ENCODE data around the gene WDR73.
"Not testable (repeated sequence)": the region's sequence is repeated elsewhere in the genome, so short reads cannot be mapped to it uniquely, and the experiment has no call there.

Gene WDR73

GRCh38 chr15:84653910-84654688, at the start of gene WDR73:
Gene WDR73, minus strand, starts transcription at chr15:84654283. Its CDS starts 9 bp downstream, at chr15:84654274.
- Histone ChIP-seq H3K36me3 (ENCODE audit: control insufficient read depth in 1 of 2, insufficient read depth in 2 of 2, low read length in 2 of 2) (peaks cover 6 to 12% of the 10 kb centered on the region in 2 donors), H3K27me3 (ENCODE audit: low read depth, low read length) (no peaks in the 10 kb centered on the region), H3K4me1 (ENCODE audit: control insufficient read depth in 1 of 2, insufficient read depth in 2 of 2, low read length in 2 of 2) (peaks cover 5 to 33% of the 10 kb centered on the region in 2 donors), H3K9me3 (ENCODE audit: control insufficient read depth in 1 of 2, low read length in 2 of 2) (no peaks in the 10 kb centered on the region), H3K4me3 (ENCODE audit: low read depth in 1 of 2, low read length in 2 of 2) (peak within 1 kb of the TSS; percentile 89 to 96), H3K27ac (ENCODE audit: low read length) (peak within 1 kb of the TSS; percentile 91)

- no peak overlapping the region for H3K4me3 ChIP-seq (ENCODE audit: low read depth in 1 of 2, low read length in 2 of 2)
- peaks cover 9 to 12% of the 10 kb centered on the region in 2 donors for H3K4me1 ChIP-seq (ENCODE audit: control insufficient read depth in 1 of 2, insufficient read depth in 2 of 2, low read length in 2 of 2)
- H3K27ac ChIP-seq (ENCODE audit: low read length): peak overlapping the region; percentile 56
- no peaks in the 10 kb centered on the region for H3K36me3 ChIP-seq (ENCODE audit: control insufficient read depth in 1 of 2, insufficient read depth in 2 of 2, low read length in 2 of 2)
- no peaks in the 10 kb centered on the region for H3K27me3 ChIP-seq (ENCODE audit: low read depth, low read length)
- H3K9me3 ChIP-seq (ENCODE audit: control insufficient read depth in 1 of 2, low read length in 2 of 2): no peaks in the 10 kb centered on the region
Observed at GRCh38 chr15:84703808-84704207, 49.7 kb upstream of the WDR73 start.

GRCh38 chr15:84702961-84703482, 48.9 kb upstream of the WDR73 start:
- H3K27ac ChIP-seq (ENCODE audit: low read length): peak overlapping the region; percentile 56

GRCh38 chr15:84699538-84700191, 45.6 kb upstream of the WDR73 start:
- Histone ChIP-seq H3K27me3 (ENCODE audit: low read depth, low read length) (no peaks in the 10 kb centered on the region), H3K4me1 (ENCODE audit: control insufficient read depth in 1 of 2, insufficient read depth in 2 of 2, low read length in 2 of 2) (peaks cover 9 to 16% of the 10 kb centered on the region in 2 donors), H3K36me3 (ENCODE audit: control insufficient read depth in 1 of 2, insufficient read depth in 2 of 2, low read length in 2 of 2) (no peaks in the 10 kb centered on the region), H3K4me3 (ENCODE audit: low read depth in 1 of 2, low read length in 2 of 2) (no peak overlapping the region), H3K9me3 (ENCODE audit: control insufficient read depth in 1 of 2, low read length in 2 of 2) (no peaks in the 10 kb centered on the region), H3K27ac (ENCODE audit: low read length) (no peak overlapping the region)

More at GRCh38 chr15:84702961-84703482, 48.9 kb upstream of the WDR73 start:
- Histone ChIP-seq H3K27me3 (ENCODE audit: low read depth, low read length) (no peaks in the 10 kb centered on the region), H3K9me3 (ENCODE audit: control insufficient read depth in 1 of 2, low read length in 2 of 2) (no peaks in the 10 kb centered on the region), H3K36me3 (ENCODE audit: control insufficient read depth in 1 of 2, insufficient read depth in 2 of 2, low read length in 2 of 2) (no peaks in the 10 kb centered on the region), H3K4me1 (ENCODE audit: control insufficient read depth in 1 of 2, insufficient read depth in 2 of 2, low read length in 2 of 2) (peaks cover 9 to 12% of the 10 kb centered on the region in 2 donors), H3K4me3 (ENCODE audit: low read depth in 1 of 2, low read length in 2 of 2) (no peak overlapping the region)

GRCh38 chr15:84697236-84697990, 43.3 kb upstream of the WDR73 start:
- no peaks in the 10 kb centered on the region for H3K36me3 ChIP-seq (ENCODE audit: control insufficient read depth in 1 of 2, insufficient read depth in 2 of 2, low read length in 2 of 2)
- H3K27ac ChIP-seq (ENCODE audit: low read length): no peak overlapping the region

GRCh38 chr15:84696757-84697156, 42.7 kb upstream of the WDR73 start:
- no peak overlapping the region for H3K27ac ChIP-seq (ENCODE audit: low read length)
- H3K27me3 ChIP-seq (ENCODE audit: low read depth, low read length): no peaks in the 10 kb centered on the region
- no peak overlapping the region for H3K4me3 ChIP-seq (ENCODE audit: low read depth in 1 of 2, low read length in 2 of 2)
- no peaks in the 10 kb centered on the region for H3K36me3 ChIP-seq (ENCODE audit: control insufficient read depth in 1 of 2, insufficient read depth in 2 of 2, low read length in 2 of 2)
- no peaks in the 10 kb centered on the region for H3K9me3 ChIP-seq (ENCODE audit: control insufficient read depth in 1 of 2, low read length in 2 of 2)
- peaks cover 0 to 5% of the 10 kb centered on the region in 2 donors for H3K4me1 ChIP-seq (ENCODE audit: control insufficient read depth in 1 of 2, insufficient read depth in 2 of 2, low read length in 2 of 2)

More at GRCh38 chr15:84697236-84697990, 43.3 kb upstream of the WDR73 start:
- Histone ChIP-seq H3K9me3 (ENCODE audit: control insufficient read depth in 1 of 2, low read length in 2 of 2) (no peaks in the 10 kb centered on the region), H3K4me1 (ENCODE audit: control insufficient read depth in 1 of 2, insufficient read depth in 2 of 2, low read length in 2 of 2) (peaks cover 0 to 5% of the 10 kb centered on the region in 2 donors), H3K4me3 (ENCODE audit: low read depth in 1 of 2, low read length in 2 of 2) (no peak overlapping the region), H3K27me3 (ENCODE audit: low read depth, low read length) (no peaks in the 10 kb centered on the region)

- Histone ChIP-seq H3K27me3 (ENCODE audit: low read depth, low read length) (no peaks in the 10 kb centered on the region), H3K36me3 (ENCODE audit: control insufficient read depth in 1 of 2, insufficient read depth in 2 of 2, low read length in 2 of 2) (peaks cover 10 to 26% of the 10 kb centered on the region in 2 donors), H3K9me3 (ENCODE audit: control insufficient read depth in 1 of 2, low read length in 2 of 2) (no peaks in the 10 kb centered on the region), H3K4me1 (ENCODE audit: control insufficient read depth in 1 of 2, insufficient read depth in 2 of 2, low read length in 2 of 2) (no peaks in the 10 kb centered on the region), H3K27ac (ENCODE audit: low read length) (no peak overlapping the region), H3K4me3 (ENCODE audit: low read depth in 1 of 2, low read length in 2 of 2) (no peak overlapping the region)
Observed at GRCh38 chr15:84690342-84690741, 36.3 kb upstream of the WDR73 start.

- Histone ChIP-seq H3K9me3 (ENCODE audit: control insufficient read depth in 1 of 2, low read length in 2 of 2) (no peaks in the 10 kb centered on the region), H3K27me3 (ENCODE audit: low read depth, low read length) (no peaks in the 10 kb centered on the region), H3K27ac (ENCODE audit: low read length) (no peak overlapping the region), H3K36me3 (ENCODE audit: control insufficient read depth in 1 of 2, insufficient read depth in 2 of 2, low read length in 2 of 2) (peaks cover 10 to 27% of the 10 kb centered on the region in 2 donors), H3K4me1 (ENCODE audit: control insufficient read depth in 1 of 2, insufficient read depth in 2 of 2, low read length in 2 of 2) (no peaks in the 10 kb centered on the region), H3K4me3 (ENCODE audit: low read depth in 1 of 2, low read length in 2 of 2) (no peak overlapping the region)
Observed at GRCh38 chr15:84689858-84690257, 35.8 kb upstream of the WDR73 start.

GRCh38 chr15:84686446-84686845, 32.4 kb upstream of the WDR73 start:
- H3K27ac ChIP-seq (ENCODE audit: low read length); H3K9me3 ChIP-seq (ENCODE audit: control insufficient read depth in 1 of 2, low read length in 2 of 2); H3K27me3 ChIP-seq (ENCODE audit: low read depth, low read length); H3K4me3 ChIP-seq (ENCODE audit: low read depth in 1 of 2, low read length in 2 of 2); H3K4me1 ChIP-seq (ENCODE audit: control insufficient read depth in 1 of 2, insufficient read depth in 2 of 2, low read length in 2 of 2): not testable (repeated sequence)
- H3K36me3 ChIP-seq (ENCODE audit: control insufficient read depth in 1 of 2, insufficient read depth in 2 of 2, low read length in 2 of 2): peaks cover 13 to 48% of the 10 kb centered on the region in 2 donors

- peaks cover 14 to 45% of the 10 kb centered on the region in 2 donors for H3K36me3 ChIP-seq (ENCODE audit: control insufficient read depth in 1 of 2, insufficient read depth in 2 of 2, low read length in 2 of 2)
- no peaks in the 10 kb centered on the region for H3K4me1 ChIP-seq (ENCODE audit: control insufficient read depth in 1 of 2, insufficient read depth in 2 of 2, low read length in 2 of 2)
- H3K27ac ChIP-seq (ENCODE audit: low read length): no peak overlapping the region
- no peak overlapping the region for H3K4me3 ChIP-seq (ENCODE audit: low read depth in 1 of 2, low read length in 2 of 2)
- H3K9me3 ChIP-seq (ENCODE audit: control insufficient read depth in 1 of 2, low read length in 2 of 2): no peaks in the 10 kb centered on the region
- H3K27me3 ChIP-seq (ENCODE audit: low read depth, low read length): no peaks in the 10 kb centered on the region
Observed at GRCh38 chr15:84685304-84685703, 31.2 kb upstream of the WDR73 start.

- Histone ChIP-seq H3K4me1 (ENCODE audit: control insufficient read depth in 1 of 2, insufficient read depth in 2 of 2, low read length in 2 of 2) (no peaks in the 10 kb centered on the region), H3K27ac (ENCODE audit: low read length) (no peak overlapping the region), H3K9me3 (ENCODE audit: control insufficient read depth in 1 of 2, low read length in 2 of 2) (no peaks in the 10 kb centered on the region), H3K27me3 (ENCODE audit: low read depth, low read length) (no peaks in the 10 kb centered on the region), H3K4me3 (ENCODE audit: low read depth in 1 of 2, low read length in 2 of 2) (no peak overlapping the region), H3K36me3 (ENCODE audit: control insufficient read depth in 1 of 2, insufficient read depth in 2 of 2, low read length in 2 of 2) (peaks cover 20 to 42% of the 10 kb centered on the region in 2 donors)
Observed at GRCh38 chr15:84684092-84684491, 30.0 kb upstream of the WDR73 start.
